GM18508 (cell line): ENCODE measurements around the gene DLGAP1.
"Not testable (repeated sequence)": the region's sequence is repeated elsewhere in the genome, so short reads cannot be mapped to it uniquely, and the experiment has no call there.

ENCODE experiments used
- ATAC-seq: cut with Tn5 transposase; IDR thresholded peaks from one replicate; pipeline ENCODE4 v1.9.1; 2021; ENCODE audit warnings: moderate number of reproducible peaks; ENCODE audit not compliant: insufficient read depth, unreplicated experiment

DLGAP1 gene

GRCh38 chr18:3604498-3605408, 850.4 kb downstream of the DLGAP1 start:
- ATAC-seq = peak; percentile 83

DNA sequence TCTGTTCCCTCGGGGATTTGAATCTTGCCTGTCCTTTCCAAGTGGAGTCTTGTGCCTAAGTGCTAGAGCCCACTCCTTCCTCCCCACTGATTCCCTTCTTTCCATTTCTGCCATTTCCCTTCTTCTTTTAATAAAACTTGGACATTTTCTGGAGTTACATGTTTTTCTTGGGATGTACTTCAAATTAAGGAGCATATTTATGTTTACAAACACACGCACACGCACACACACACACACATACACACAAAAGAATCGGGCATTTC, 850.9 kb downstream of the DLGAP1 start:
- ATAC-seq = no peak

- no peak for ATAC-seq
These were observed 851.5 kb downstream of the DLGAP1 start for GRCh38 chr18:3603421-3604234.

- not testable (repeated sequence) for ATAC-seq
These were observed 853.9 kb downstream of the DLGAP1 start for GRCh38 chr18:3601106-3601755.

- ATAC-seq = no peak
These were observed 855.2 kb downstream of the DLGAP1 start for GRCh38 chr18:3599861-3600260.

DNA sequence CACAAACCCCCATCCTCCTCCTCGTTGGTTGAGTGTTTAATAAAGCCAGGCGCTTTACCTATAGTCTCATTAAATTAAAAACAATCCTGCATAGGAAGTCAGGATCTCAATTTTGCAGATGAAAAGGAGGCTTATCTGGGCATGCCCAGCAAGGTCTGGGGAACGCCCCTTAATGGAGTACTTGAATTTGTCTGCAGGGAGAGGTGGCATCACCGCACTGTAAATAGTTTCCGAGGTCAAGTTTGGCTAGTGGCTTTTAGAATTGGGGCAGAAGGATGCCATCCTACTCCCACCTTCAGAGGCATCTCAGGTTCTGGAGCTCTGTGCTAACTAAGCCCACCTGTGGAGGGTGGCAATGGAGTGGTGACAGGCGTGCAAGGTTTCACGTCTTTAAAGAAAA, 855.9 kb downstream of the DLGAP1 start:
- ATAC-seq = no peak

GRCh38 chr18:3598581-3598980, 856.5 kb downstream of the DLGAP1 start:
- ATAC-seq = no peak

DNA sequence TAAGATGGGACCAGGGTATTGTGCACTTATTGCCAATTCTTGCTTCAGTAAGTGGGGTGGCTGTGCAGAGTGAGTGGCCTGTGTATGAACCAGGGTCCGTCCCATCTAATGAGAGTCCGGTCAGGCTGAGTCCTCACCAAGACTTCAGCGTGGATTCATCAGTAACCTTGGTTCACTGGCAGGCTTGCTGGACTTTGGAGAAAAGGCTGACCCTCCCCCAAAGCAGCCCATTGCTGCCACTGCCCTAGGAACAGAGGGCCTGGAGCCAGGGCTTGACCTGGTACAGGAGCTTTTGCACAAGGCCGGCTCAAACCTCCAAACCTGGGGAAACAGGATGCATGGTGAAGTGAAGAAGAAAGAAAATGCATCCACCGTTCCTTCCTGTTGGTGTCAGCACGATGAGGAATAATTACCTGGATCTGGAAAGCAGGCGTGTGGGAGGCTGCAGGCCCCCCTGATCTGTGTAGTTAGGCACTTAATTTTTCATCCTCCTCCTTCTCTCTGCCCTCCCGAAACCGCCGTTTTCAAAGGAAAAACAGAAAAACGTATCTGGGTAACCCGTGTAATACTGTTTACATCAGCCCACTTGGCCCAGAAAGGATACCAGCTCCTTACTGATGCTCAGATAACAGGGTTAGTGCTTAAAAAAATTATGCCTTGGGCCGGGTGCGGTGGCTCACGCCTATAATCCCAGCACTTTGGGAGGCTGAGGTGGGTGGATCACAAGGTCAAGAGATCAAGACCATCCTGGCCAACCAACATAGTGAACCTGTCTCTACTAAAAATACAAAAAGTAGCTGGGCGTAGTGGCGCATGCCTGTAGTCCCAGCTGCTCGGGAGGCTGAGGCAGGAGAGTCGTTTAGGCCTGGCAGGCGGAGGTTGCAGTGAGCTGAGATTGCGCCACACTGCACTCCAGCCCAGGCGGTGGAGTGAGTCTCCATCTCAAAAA, 857.4 kb downstream of the DLGAP1 start:
- ATAC-seq = no peak

DNA sequence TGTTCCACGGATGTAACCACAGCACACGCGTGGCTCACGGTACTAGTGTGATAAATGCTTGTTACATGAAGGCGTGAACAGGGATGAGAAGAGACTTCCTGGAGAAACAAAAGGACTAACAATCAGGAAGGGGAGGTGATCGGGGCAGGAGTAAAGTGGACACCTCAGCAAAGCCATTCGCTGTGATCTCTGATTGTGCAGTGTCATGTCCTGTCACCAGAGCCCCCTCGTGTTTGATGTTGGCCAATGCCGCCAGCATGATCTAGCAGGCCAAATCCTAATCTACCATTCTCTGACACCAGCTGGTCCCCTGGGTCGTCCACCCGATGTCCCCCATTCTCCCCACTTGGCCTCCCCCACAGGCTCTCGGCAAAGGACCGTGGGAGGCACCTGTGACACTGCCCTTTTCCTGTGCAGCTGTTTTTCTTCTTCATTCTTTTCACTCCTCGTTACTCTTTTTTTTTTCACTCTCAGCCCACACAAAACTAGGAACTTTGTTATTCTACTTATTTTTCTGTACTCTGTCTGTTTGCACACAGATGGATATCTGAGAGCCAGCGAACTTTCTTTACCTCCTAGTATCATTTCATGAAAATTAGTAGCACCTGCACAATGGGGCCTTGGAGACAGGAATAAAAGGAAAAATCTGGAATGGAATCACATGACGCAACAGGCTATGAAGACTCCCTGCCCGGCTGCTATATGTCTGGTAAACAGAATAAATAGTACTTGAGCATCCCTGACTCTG, 858.3 kb downstream of the DLGAP1 start:
- no peak for ATAC-seq

GRCh38 chr18:3596324-3596636, 858.8 kb downstream of the DLGAP1 start:
- ATAC-seq = no peak

DNA sequence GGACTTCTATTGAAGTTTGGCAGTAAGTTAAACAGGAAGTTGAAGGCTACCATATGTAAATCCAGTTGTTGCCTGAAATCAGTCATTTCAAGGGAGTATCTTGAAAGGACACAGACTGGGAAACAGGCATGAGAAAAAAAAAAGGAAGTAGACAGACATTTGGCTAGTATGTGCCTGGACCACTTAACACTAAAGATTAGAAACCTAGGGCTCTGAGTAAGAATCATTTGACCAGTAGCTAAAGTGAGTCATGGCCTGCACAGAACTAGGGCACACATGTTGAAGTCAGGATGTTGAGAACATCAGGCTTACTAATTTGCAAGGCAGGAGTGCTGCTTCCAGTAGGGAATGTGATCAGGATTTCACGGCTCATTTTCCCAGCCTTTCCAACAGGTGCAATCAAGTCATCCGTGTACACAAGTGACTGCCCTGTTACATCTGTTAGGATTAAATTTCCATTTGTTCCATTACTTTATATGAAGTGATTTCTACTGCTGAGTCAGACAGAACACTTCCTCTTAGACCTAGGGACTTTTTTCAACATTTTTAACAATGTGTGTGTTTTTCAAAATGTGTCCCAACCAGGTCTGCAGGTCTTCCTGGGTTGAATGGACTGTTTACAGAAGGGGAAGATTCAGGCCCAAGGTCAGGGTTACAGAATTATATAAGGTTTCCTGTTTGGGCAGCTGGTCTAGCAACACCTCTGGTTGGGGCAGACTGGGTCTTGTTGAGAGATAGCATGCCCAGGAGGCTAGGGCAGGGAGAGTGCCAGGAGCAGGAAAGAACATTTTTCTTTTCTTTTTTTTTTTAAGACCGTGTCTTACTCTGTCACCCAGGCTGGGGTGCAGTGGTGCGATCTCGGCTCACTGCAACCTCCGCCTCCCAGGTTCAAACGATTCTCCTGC, 859.5 kb downstream of the DLGAP1 start:
- peak; percentile 39 for ATAC-seq

DNA sequence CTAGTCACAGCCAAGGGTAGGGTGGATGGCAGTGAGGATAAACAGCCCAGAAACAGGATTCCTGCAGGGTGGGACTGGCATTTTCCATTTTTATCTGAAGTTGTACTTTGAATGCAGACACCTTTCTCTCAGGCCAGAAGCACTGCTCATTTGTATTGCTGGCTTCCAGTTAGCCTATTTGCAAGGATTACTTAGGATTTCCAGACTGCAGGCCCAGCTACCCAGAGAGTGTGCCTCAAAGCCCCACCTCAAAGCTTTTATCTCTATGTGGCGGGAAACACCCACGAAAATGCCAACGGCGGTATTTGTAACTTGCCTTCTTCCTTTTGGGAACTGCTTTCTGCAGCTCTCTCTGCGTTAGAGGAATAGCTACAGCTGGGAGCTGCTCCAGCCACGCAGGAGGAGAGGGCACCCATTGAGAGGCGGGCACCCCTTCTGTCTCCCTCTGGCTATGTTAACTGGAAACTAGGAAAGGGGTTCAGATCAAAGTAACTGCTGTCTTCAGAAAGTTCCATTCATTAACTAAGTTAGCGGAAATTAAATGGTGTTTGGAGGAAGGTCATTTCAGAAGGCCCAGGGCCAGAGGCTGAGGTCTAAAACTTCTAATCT, 860.2 kb downstream of the DLGAP1 start:
- ATAC-seq = no peak

DNA sequence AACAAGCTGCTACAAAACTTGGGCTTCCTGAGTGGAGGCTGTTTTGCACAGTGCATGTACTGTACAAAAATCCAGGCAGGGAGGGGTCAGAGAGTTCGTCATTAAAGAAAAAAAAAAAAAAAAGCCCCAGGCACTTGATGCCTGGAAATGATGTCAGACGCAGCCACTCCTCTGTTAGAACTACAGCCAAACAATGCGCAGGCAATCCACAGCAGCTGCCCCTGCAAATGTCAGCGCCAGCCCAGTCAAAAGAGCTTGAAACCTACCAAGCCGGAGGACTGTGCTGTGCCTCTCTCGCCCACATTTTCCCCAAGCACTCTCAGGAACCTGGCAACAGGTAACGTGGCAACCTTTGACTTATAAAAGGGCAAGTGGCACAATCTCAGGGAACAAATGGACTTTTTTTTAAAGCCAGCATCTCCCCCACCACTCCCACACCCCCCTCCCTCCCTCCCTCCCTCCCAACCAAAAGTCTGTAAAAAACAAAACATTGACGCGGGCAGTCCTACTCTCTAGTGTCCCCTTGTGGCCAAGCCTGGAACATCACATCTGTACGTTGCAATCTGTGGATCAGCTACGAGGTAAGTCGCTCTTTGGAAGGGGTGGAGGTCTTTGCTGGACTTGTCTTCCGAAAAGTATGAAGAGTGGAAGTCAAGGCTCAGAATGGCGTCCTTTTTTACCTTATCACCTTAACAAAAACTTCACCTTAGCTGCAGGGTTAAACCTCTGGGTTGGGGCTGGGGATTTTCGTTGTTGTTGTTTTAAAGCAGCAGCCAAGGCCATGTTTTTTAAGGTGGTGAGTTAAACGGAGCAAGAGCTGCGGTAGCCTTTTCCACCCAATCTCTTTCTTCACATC, 861.0 kb downstream of the DLGAP1 start:
- ATAC-seq = peak; percentile 43

DNA sequence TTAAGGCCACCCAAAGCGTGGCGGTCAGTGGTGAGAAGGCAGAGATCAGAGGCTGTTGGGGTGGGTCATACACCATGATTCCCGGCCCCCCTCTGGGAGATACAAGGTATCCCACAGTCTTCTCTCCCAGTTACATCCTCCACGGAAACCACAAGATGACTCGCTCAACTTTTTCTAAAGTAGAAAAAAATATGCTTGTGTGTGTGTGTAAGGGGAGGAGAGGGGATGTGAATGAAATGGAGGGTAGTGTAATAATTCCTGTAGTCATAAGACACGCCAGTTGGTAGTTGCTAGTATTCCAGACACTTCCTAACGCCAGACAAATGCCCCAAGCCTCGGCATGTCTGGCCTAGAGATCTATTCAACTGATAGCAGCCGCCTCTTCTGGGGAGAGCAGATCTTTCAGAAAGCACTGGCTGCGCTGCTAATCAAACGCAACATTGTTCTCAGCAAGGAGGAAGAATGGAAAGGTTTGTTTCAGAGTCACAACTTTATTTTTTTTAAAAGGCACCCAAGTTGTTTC, 861.7 kb downstream of the DLGAP1 start:
- ATAC-seq = no peak

DNA sequence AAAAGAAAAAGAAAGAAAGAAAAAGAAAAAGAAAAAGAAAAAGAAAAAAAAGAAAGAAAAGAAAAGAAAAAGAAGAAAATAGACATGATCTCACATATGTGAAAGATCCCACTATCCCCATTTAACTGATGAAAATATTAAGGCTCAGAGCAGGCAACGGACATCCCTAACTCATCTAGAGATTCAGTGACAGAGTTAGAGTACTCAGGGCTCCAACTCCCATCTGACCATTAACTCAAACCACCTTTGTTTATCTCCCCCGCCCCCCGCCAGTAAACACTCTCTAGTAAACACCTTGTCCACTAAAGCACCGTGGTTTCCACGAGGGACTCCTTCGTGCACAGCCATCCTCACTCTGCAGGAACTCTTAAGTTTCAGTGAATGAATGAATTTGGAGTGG, 862.2 kb downstream of the DLGAP1 start:
- ATAC-seq = no peak

DNA sequence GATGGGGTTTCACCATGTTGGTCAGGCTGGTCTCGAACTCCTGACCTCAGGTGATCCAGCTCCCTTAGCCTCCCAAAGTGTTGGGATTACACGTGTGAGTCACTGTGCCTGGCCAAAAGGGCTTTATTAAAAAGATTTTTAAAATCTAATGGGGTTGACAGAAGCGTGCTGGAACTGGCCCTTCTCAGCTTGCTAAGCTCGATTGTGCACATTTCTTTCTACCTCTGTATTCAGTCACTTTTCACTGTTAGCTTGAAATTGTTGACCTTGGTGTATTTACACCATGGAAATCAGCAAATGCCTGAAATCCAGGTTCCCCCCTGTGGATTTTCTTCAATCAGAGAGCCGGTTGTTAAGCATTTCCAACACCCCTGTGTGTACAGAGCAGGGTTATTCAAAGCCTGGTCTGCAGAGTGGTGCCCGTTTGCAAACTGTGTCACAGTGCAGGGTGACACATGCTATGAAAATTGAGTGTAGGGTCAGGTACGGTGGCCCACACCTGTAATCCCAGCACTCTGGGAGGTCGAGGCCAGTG, 864.9 kb downstream of the DLGAP1 start:
- ATAC-seq = no peak
